ENCODE measurements around the gene MAML2. TPM values are rescaled to one million over a fixed set of nuclear protein-coding genes. Genes with fewer than 3 reads are reported as not detected.

Gene MAML2
- total RNA-seq, 4 donors from 2014 or later: 20.0 to 33.7 (median 23.2) TPM

DNA sequence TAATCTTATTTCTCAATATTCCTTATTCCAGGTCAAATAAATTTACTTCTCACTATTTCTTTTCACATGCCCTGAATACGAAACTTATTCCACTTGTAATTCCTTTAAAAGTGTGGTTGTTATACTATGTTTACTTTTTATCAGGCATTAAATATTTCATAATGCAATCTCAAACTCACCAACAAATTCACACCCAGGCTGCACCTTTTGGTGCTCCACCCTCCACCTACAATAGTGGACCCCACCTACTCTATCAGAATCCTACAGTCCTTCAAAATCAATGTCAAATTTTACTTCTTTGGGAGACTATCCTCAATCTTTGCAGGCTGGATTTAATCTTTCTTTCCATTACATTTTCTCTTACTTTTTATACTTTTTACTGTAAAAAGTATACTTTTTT is 353.2 kb downstream of the MAML2 start:
- H3K4me1 ChIP-seq: peaks cover 0 to 11% (median 0%) of the 10 kb centered on the region in 4 donors
- no peaks in the 10 kb centered on the region for H3K27me3 ChIP-seq
- no peak overlapping the region for H3K4me3 ChIP-seq
- H3K36me3 ChIP-seq: peaks cover 0 to 26% (median 6%) of the 10 kb centered on the region in 4 donors
- DNase-seq (ENCODE audit: extremely low spot score): no peak
- WGBS: 95% methylated on average over 1 of the region's 1 CpG
- intact Hi-C loops (cut with DNase I): no loop called here
- no peaks in the 10 kb centered on the region for H3K9me3 ChIP-seq
- TF ChIP-seq POLR2AphosphoS5 (IDR thresholded peaks at IDR 0.05): no peak
- TF ChIP-seq, protein P1, sequence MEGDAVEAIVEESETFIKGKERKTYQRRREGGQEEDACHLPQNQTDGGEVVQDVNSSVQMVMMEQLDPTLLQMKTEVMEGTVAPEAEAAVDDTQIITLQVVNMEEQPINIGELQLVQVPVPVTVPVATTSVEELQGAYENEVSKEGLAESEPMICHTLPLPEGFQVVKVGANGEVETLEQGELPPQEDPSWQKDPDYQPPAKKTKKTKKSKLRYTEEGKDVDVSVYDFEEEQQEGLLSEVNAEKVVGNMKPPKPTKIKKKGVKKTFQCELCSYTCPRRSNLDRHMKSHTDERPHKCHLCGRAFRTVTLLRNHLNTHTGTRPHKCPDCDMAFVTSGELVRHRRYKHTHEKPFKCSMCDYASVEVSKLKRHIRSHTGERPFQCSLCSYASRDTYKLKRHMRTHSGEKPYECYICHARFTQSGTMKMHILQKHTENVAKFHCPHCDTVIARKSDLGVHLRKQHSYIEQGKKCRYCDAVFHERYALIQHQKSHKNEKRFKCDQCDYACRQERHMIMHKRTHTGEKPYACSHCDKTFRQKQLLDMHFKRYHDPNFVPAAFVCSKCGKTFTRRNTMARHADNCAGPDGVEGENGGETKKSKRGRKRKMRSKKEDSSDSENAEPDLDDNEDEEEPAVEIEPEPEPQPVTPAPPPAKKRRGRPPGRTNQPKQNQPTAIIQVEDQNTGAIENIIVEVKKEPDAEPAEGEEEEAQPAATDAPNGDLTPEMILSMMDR (IDR thresholded peaks at IDR 0.05): no peak
- no peak for TF ChIP-seq POLR2A (IDR thresholded peaks at IDR 0.05; ENCODE audit: low read depth)
- TF ChIP-seq EP300 (IDR thresholded peaks at IDR 0.05): no peak
- H3K27ac ChIP-seq (replicated peaks in 1 of 4): no peak overlapping the region

DNA sequence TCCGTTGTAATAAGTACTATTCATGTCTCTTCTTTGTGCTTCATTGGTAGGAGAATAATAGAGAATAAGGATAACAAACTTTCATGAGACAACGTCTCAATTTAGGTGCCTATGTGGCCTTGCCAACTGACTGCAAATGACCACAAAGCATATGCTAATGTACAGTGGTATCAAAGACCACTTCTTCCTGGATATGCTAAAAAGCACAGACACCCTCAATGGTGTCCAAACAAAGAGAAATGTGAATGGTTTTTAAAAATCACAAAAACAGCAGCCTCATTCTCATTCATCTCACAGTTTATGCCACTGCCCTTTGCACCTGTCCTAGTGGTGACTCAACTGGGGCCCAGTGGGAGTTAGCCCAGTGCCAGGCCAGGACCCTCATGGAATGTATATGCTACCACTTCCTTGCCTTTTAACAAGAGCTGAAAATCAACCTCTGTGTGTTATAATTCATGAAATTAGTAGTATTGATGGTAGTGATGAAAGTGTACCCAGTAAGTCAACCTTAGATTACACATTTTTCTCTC is 353.9 kb downstream of the MAML2 start:
- DNase-seq (ENCODE audit: extremely low spot score): no peak
- H3K27me3 ChIP-seq: no peaks in the 10 kb centered on the region
- H3K4me3 ChIP-seq: no peak overlapping the region
- H3K4me1 ChIP-seq: peaks cover 0 to 11% (median 0%) of the 10 kb centered on the region in 4 donors
- intact Hi-C loops (cut with DNase I): no loop called here
- H3K27ac ChIP-seq (replicated peaks in 1 of 4): no peak overlapping the region
- TF ChIP-seq POLR2A (IDR thresholded peaks at IDR 0.05; ENCODE audit: low read depth): no peak
- no peak for TF ChIP-seq POLR2AphosphoS5 (IDR thresholded peaks at IDR 0.05)
- TF ChIP-seq, protein P1 (IDR thresholded peaks at IDR 0.05): no peak
- no peak for TF ChIP-seq EP300 (IDR thresholded peaks at IDR 0.05)
- peaks cover 0 to 32% (median 11%) of the 10 kb centered on the region in 4 donors for H3K36me3 ChIP-seq
- 97% methylated on average over 2 of the region's 2 CpGs for WGBS
- no peaks in the 10 kb centered on the region for H3K9me3 ChIP-seq

DNA sequence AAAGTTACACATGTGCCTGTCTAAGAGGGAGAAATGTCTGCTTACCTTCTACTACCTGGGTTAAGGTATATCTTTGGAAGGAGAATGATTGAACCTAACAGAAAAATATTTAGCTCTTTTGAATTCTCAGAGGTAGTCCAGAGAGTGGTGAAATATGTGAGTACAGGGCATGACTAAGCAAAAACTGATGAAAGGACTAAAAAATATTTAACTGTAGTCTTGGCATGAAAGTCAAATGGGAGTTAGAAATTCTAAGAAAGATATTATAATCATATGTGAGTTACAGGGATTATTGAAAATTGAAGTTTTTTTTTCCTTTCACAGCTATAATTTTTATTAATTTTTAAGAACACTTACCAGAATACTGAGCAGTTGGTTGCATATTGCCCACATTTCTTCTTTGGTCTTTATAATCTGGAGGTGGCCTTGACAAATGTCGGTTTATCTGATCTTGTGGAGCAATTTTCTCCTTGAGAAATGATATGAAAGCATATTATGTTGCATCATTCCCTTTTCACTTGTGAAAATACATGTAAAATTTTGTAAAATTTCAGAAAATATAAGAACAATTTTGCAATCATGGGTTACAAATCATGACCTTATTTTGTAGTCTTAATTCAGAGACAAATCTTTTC is 357.7 kb downstream of the MAML2 start:
- TF ChIP-seq POLR2A (IDR thresholded peaks at IDR 0.05; ENCODE audit: low read depth) (no peak), POLR2AphosphoS5 (IDR thresholded peaks at IDR 0.05) (no peak), EP300 (IDR thresholded peaks at IDR 0.05) (no peak)
- TF ChIP-seq, protein P1 (IDR thresholded peaks at IDR 0.05): no peak
- Histone ChIP-seq H3K27me3 (no peaks in the 10 kb centered on the region), H3K4me1 (no peaks in the 10 kb centered on the region), H3K4me3 (no peak overlapping the region), H3K27ac (replicated peaks in 1 of 4) (no peak overlapping the region), H3K9me3 (no peaks in the 10 kb centered on the region), H3K36me3 (peaks cover under 1 to 56% (median 15%) of the 10 kb centered on the region in 4 donors)
- intact Hi-C loops (cut with DNase I): no loop called here
- no peak for DNase-seq (ENCODE audit: extremely low spot score)
- WGBS: 88% methylated on average over 1 of the region's 1 CpG

DNA sequence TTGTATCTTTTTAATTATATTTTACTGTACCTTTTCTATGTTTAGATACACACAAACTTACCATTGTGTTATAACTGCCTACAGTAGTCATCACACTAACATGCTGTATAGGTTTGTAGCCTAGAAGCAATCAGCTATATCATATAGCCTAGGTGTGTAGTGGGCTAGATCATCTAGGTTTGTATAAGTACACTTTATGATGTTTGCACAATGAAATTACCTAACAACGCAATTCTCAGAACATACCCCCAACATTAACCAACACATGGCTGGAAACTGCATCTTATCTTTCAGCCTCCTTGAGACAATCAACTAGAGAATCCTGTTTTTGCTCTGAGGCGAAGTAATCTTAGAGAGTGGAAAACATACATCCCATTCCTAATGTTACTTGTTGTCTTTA is 358.9 kb downstream of the MAML2 start:
- no peaks in the 10 kb centered on the region for H3K27me3 ChIP-seq
- H3K4me1 ChIP-seq: no peaks in the 10 kb centered on the region
- WGBS: 98% methylated on average over 2 of the region's 2 CpGs
- H3K27ac ChIP-seq (replicated peaks in 1 of 4): no peak overlapping the region
- intact Hi-C loops (cut with DNase I): no loop called here
- TF ChIP-seq, protein P1 (IDR thresholded peaks at IDR 0.05): no peak
- TF ChIP-seq EP300 (IDR thresholded peaks at IDR 0.05) (no peak), POLR2A (IDR thresholded peaks at IDR 0.05; ENCODE audit: low read depth) (no peak), POLR2AphosphoS5 (IDR thresholded peaks at IDR 0.05) (no peak)
- no peak overlapping the region for H3K4me3 ChIP-seq
- H3K9me3 ChIP-seq: no peaks in the 10 kb centered on the region
- DNase-seq (ENCODE audit: extremely low spot score): no peak
- peaks cover 11 to 60% (median 26%) of the 10 kb centered on the region in 4 donors for H3K36me3 ChIP-seq

All from esophagus muscularis mucosa (tissue), 4 donors.